ENCODE results near the gene NAV2. TPM values are rescaled to one million over a fixed set of nuclear protein-coding genes. Genes with fewer than 3 reads are reported as not detected.

Gene NAV2
- total and polyA plus RNA-seq, 4 donors: 5.0 to 250 (median 51.4) TPM

GRCh38 chr11:19844806-19845205 is 132.2 kb downstream of the NAV2 start:
- peaks cover 4 to 7% of the 10 kb centered on the region in 2 donors for H3K36me3 ChIP-seq (ENCODE audit: control insufficient read depth in 1 of 2, insufficient read depth in 2 of 2, low read length in 1 of 2)
- H3K27ac ChIP-seq (ENCODE audit: low read depth in 1 of 2, low read length in 2 of 2): no peak overlapping the region
- DNase-seq (no peak), ATAC-seq (ENCODE audit: low FRiP score) (no peak)
- no peaks in the 10 kb centered on the region for H3K27me3 ChIP-seq (ENCODE audit: control insufficient read depth in 1 of 2, insufficient read depth in 2 of 2, low read length in 1 of 2)
- 92 to 94% methylated on average over 2 of the region's 2 CpGs for WGBS, 2 donors
- no peaks in the 10 kb centered on the region for H3K9me3 ChIP-seq (ENCODE audit: control insufficient read depth, low read length)
- H3K4me3 ChIP-seq (ENCODE audit: low read length in 2 of 2): no peak overlapping the region
- intact Hi-C loops (cut with DNase I): no loop called here
- peaks cover 3 to 4% of the 10 kb centered on the region in 2 donors for H3K4me1 ChIP-seq (ENCODE audit: control insufficient read depth in 1 of 2, insufficient read depth in 2 of 2, low read length in 2 of 2)

- Histone ChIP-seq H3K27me3 (ENCODE audit: control insufficient read depth in 1 of 2, insufficient read depth in 2 of 2, low read length in 1 of 2) (no peaks in the 10 kb centered on the region), H3K4me3 (ENCODE audit: low read length in 2 of 2) (no peak overlapping the region), H3K27ac (ENCODE audit: low read depth in 1 of 2, low read length in 2 of 2) (no peak overlapping the region), H3K9me3 (ENCODE audit: control insufficient read depth, low read length) (no peaks in the 10 kb centered on the region), H3K4me1 (ENCODE audit: control insufficient read depth in 1 of 2, insufficient read depth in 2 of 2, low read length in 2 of 2) (peaks cover 0 to 4% of the 10 kb centered on the region in 2 donors), H3K36me3 (ENCODE audit: control insufficient read depth in 1 of 2, insufficient read depth in 2 of 2, low read length in 1 of 2) (peaks cover 4 to 5% of the 10 kb centered on the region in 2 donors)
- ATAC-seq (ENCODE audit: low FRiP score) (no peak), DNase-seq (no peak)
- intact Hi-C loops (cut with DNase I): no loop called here
These were observed 133.0 kb downstream of the NAV2 start for GRCh38 chr11:19845626-19846025.

- H3K9me3 ChIP-seq (ENCODE audit: control insufficient read depth, low read length): no peaks in the 10 kb centered on the region
- H3K4me1 ChIP-seq (ENCODE audit: control insufficient read depth in 1 of 2, insufficient read depth in 2 of 2, low read length in 2 of 2): peaks cover under 1 to 4% of the 10 kb centered on the region in 2 donors
- H3K27me3 ChIP-seq (ENCODE audit: control insufficient read depth in 1 of 2, insufficient read depth in 2 of 2, low read length in 1 of 2): no peaks in the 10 kb centered on the region
- DNase-seq (no peak), ATAC-seq (ENCODE audit: low FRiP score) (no peak)
- peak overlapping the region in 1 of 2 donors; percentile 69 for H3K27ac ChIP-seq (ENCODE audit: low read depth in 1 of 2, low read length in 2 of 2)
- peaks cover 4 to 5% of the 10 kb centered on the region in 2 donors for H3K36me3 ChIP-seq (ENCODE audit: control insufficient read depth in 1 of 2, insufficient read depth in 2 of 2, low read length in 1 of 2)
- intact Hi-C loops (cut with DNase I): no loop called here
- no peak overlapping the region for H3K4me3 ChIP-seq (ENCODE audit: low read length in 2 of 2)
- 33 to 35% methylated on average over 6 of the region's 6 CpGs for WGBS, 2 donors
These were observed 134.1 kb downstream of the NAV2 start for GRCh38 chr11:19846654-19847305.

- DNase-seq (no peak), ATAC-seq (ENCODE audit: low FRiP score) (no peak)
- WGBS, 2 donors: 80 to 89% methylated on average over 2 of the region's 2 CpGs
- no peak overlapping the region for H3K27ac ChIP-seq (ENCODE audit: low read depth in 1 of 2, low read length in 2 of 2)
- H3K36me3 ChIP-seq (ENCODE audit: control insufficient read depth in 1 of 2, insufficient read depth in 2 of 2, low read length in 1 of 2): peaks cover 2 to 5% of the 10 kb centered on the region in 2 donors
- intact Hi-C loops (cut with DNase I): no loop called here
- no peaks in the 10 kb centered on the region for H3K27me3 ChIP-seq (ENCODE audit: control insufficient read depth in 1 of 2, insufficient read depth in 2 of 2, low read length in 1 of 2)
- H3K4me1 ChIP-seq (ENCODE audit: control insufficient read depth in 1 of 2, insufficient read depth in 2 of 2, low read length in 2 of 2): peaks cover 6% of the 10 kb centered on the region in 2 donors
- H3K4me3 ChIP-seq (ENCODE audit: low read length in 2 of 2): no peak overlapping the region
- H3K9me3 ChIP-seq (ENCODE audit: control insufficient read depth, low read length): no peaks in the 10 kb centered on the region
These were observed 135.6 kb downstream of the NAV2 start for GRCh38 chr11:19848219-19848618.

GRCh38 chr11:19849107-19849789 is 136.6 kb downstream of the NAV2 start:
- Histone ChIP-seq H3K4me3 (ENCODE audit: low read length in 2 of 2) (no peak overlapping the region), H3K27ac (ENCODE audit: low read depth in 1 of 2, low read length in 2 of 2) (no peak overlapping the region), H3K36me3 (ENCODE audit: control insufficient read depth in 1 of 2, insufficient read depth in 2 of 2, low read length in 1 of 2) (peaks cover 2 to 5% of the 10 kb centered on the region in 2 donors), H3K27me3 (ENCODE audit: control insufficient read depth in 1 of 2, insufficient read depth in 2 of 2, low read length in 1 of 2) (no peaks in the 10 kb centered on the region), H3K4me1 (ENCODE audit: control insufficient read depth in 1 of 2, insufficient read depth in 2 of 2, low read length in 2 of 2) (peaks cover 6 to 16% of the 10 kb centered on the region in 2 donors), H3K9me3 (ENCODE audit: control insufficient read depth, low read length) (no peaks in the 10 kb centered on the region)
- ATAC-seq (ENCODE audit: low FRiP score) (no peak), DNase-seq (no peak)
- intact Hi-C loops (cut with DNase I): no loop called here
- 62 to 64% methylated on average over 6 of the region's 6 CpGs for WGBS, 2 donors

- Histone ChIP-seq H3K4me1 (ENCODE audit: control insufficient read depth in 1 of 2, insufficient read depth in 2 of 2, low read length in 2 of 2) (peaks cover 6 to 16% of the 10 kb centered on the region in 2 donors), H3K4me3 (ENCODE audit: low read length in 2 of 2) (no peak overlapping the region), H3K27me3 (ENCODE audit: control insufficient read depth in 1 of 2, insufficient read depth in 2 of 2, low read length in 1 of 2) (no peaks in the 10 kb centered on the region), H3K36me3 (ENCODE audit: control insufficient read depth in 1 of 2, insufficient read depth in 2 of 2, low read length in 1 of 2) (peaks cover 2 to 5% of the 10 kb centered on the region in 2 donors), H3K9me3 (ENCODE audit: control insufficient read depth, low read length) (no peaks in the 10 kb centered on the region), H3K27ac (ENCODE audit: low read depth in 1 of 2, low read length in 2 of 2) (peak overlapping the region in 1 of 2 donors; percentile 4)
- WGBS, 2 donors: 79% methylated on average over 6 of the region's 6 CpGs
- intact Hi-C loops (cut with DNase I): no loop called here
- DNase-seq: no peak
- no peak for ATAC-seq (ENCODE audit: low FRiP score)
These were observed 137.4 kb downstream of the NAV2 start for GRCh38 chr11:19849947-19850593.

GRCh38 chr11:19852288-19852687 is 139.7 kb downstream of the NAV2 start:
- Histone ChIP-seq H3K36me3 (ENCODE audit: control insufficient read depth in 1 of 2, insufficient read depth in 2 of 2, low read length in 1 of 2) (peaks cover 0 to 5% of the 10 kb centered on the region in 2 donors), H3K9me3 (ENCODE audit: control insufficient read depth, low read length) (no peaks in the 10 kb centered on the region), H3K4me1 (ENCODE audit: control insufficient read depth in 1 of 2, insufficient read depth in 2 of 2, low read length in 2 of 2) (peaks cover 2 to 16% of the 10 kb centered on the region in 2 donors), H3K4me3 (ENCODE audit: low read length in 2 of 2) (no peak overlapping the region), H3K27ac (ENCODE audit: low read depth in 1 of 2, low read length in 2 of 2) (no peak overlapping the region), H3K27me3 (ENCODE audit: control insufficient read depth in 1 of 2, insufficient read depth in 2 of 2, low read length in 1 of 2) (no peaks in the 10 kb centered on the region)
- ATAC-seq (ENCODE audit: low FRiP score) (no peak), DNase-seq (no peak)
- intact Hi-C loops (cut with DNase I): no loop called here
- 81 to 87% methylated on average over 2 of the region's 2 CpGs for WGBS, 2 donors

- Histone ChIP-seq H3K27me3 (ENCODE audit: control insufficient read depth in 1 of 2, insufficient read depth in 2 of 2, low read length in 1 of 2) (no peaks in the 10 kb centered on the region), H3K27ac (ENCODE audit: low read depth in 1 of 2, low read length in 2 of 2) (no peak overlapping the region), H3K4me1 (ENCODE audit: control insufficient read depth in 1 of 2, insufficient read depth in 2 of 2, low read length in 2 of 2) (peaks cover 2 to 16% of the 10 kb centered on the region in 2 donors), H3K9me3 (ENCODE audit: control insufficient read depth, low read length) (no peaks in the 10 kb centered on the region), H3K36me3 (ENCODE audit: control insufficient read depth in 1 of 2, insufficient read depth in 2 of 2, low read length in 1 of 2) (peaks cover 0 to 3% of the 10 kb centered on the region in 2 donors), H3K4me3 (ENCODE audit: low read length in 2 of 2) (no peak overlapping the region)
- ATAC-seq (ENCODE audit: low FRiP score) (no peak), DNase-seq (no peak)
- 59 to 63% methylated on average over 2 of the region's 2 CpGs for WGBS, 2 donors
- intact Hi-C loops (cut with DNase I): no loop called here
These were observed 140.4 kb downstream of the NAV2 start for GRCh38 chr11:19853016-19853415.
